Measurements from ENCODE around the gene ARPC1A. TPM values are rescaled to one million over a fixed set of nuclear protein-coding genes. Genes with fewer than 3 reads are reported as not detected.

ARPC1A gene
- total RNA-seq, 1 donor from 2014 or later: 53.2 TPM

- H3K36me3 ChIP-seq (ENCODE audit: control insufficient read depth in 3 of 3, insufficient read depth in 3 of 3, low read length in 3 of 3): no peaks in the 10 kb centered on the region
These were observed 29.2 kb upstream of the ARPC1A start for GRCh38 chr7:99296471-99296870.

GRCh38 chr7:99301496-99301895, 24.2 kb upstream of the ARPC1A start:
- H3K9ac ChIP-seq (ENCODE audit: low read depth in 1 of 3, low read length in 3 of 3): no peak overlapping the region
- H3K27ac ChIP-seq (ENCODE audit: low read depth, low read length): no peak overlapping the region
- no peaks in the 10 kb centered on the region for H3K4me1 ChIP-seq (ENCODE audit: control insufficient read depth in 3 of 3, insufficient read depth in 3 of 3, low read length in 3 of 3)
- H3K9me3 ChIP-seq (ENCODE audit: control insufficient read depth in 3 of 3, low read length in 3 of 3): no peaks in the 10 kb centered on the region
- no peaks in the 10 kb centered on the region for H3K27me3 ChIP-seq (ENCODE audit: control insufficient read depth in 3 of 3, insufficient read depth in 3 of 3, low read length in 3 of 3)
- H3K36me3 ChIP-seq (ENCODE audit: control insufficient read depth in 3 of 3, insufficient read depth in 3 of 3, low read length in 3 of 3): no peaks in the 10 kb centered on the region
- H3K4me3 ChIP-seq (ENCODE audit: low read length in 3 of 3): no peak overlapping the region

More at GRCh38 chr7:99296471-99296870, 29.2 kb upstream of the ARPC1A start:
- H3K4me3 ChIP-seq (ENCODE audit: low read length in 3 of 3): no peak overlapping the region
- no peak overlapping the region for H3K9ac ChIP-seq (ENCODE audit: low read depth in 1 of 3, low read length in 3 of 3)
- H3K27me3 ChIP-seq (ENCODE audit: control insufficient read depth in 3 of 3, insufficient read depth in 3 of 3, low read length in 3 of 3): no peaks in the 10 kb centered on the region
- no peaks in the 10 kb centered on the region for H3K9me3 ChIP-seq (ENCODE audit: control insufficient read depth in 3 of 3, low read length in 3 of 3)
- H3K4me1 ChIP-seq (ENCODE audit: control insufficient read depth in 3 of 3, insufficient read depth in 3 of 3, low read length in 3 of 3): no peaks in the 10 kb centered on the region
- H3K27ac ChIP-seq (ENCODE audit: low read depth, low read length): no peak overlapping the region

- Histone ChIP-seq H3K27ac (ENCODE audit: low read depth, low read length) (no peak overlapping the region), H3K9ac (ENCODE audit: low read depth in 1 of 3, low read length in 3 of 3) (no peak overlapping the region), H3K36me3 (ENCODE audit: control insufficient read depth in 3 of 3, insufficient read depth in 3 of 3, low read length in 3 of 3) (no peaks in the 10 kb centered on the region), H3K9me3 (ENCODE audit: control insufficient read depth in 3 of 3, low read length in 3 of 3) (peaks cover 0 to 4% (median 0%) of the 10 kb centered on the region in 3 donors), H3K27me3 (ENCODE audit: control insufficient read depth in 3 of 3, insufficient read depth in 3 of 3, low read length in 3 of 3) (no peaks in the 10 kb centered on the region), H3K4me1 (ENCODE audit: control insufficient read depth in 3 of 3, insufficient read depth in 3 of 3, low read length in 3 of 3) (no peaks in the 10 kb centered on the region), H3K4me3 (ENCODE audit: low read length in 3 of 3) (no peak overlapping the region)
These were observed 20.0 kb upstream of the ARPC1A start for GRCh38 chr7:99305473-99306260.

GRCh38 chr7:99308461-99309074, 17.1 kb upstream of the ARPC1A start:
- H3K36me3 ChIP-seq (ENCODE audit: control insufficient read depth in 3 of 3, insufficient read depth in 3 of 3, low read length in 3 of 3): no peaks in the 10 kb centered on the region
- no peaks in the 10 kb centered on the region for H3K27me3 ChIP-seq (ENCODE audit: control insufficient read depth in 3 of 3, insufficient read depth in 3 of 3, low read length in 3 of 3)
- peaks cover 0 to 4% (median 0%) of the 10 kb centered on the region in 3 donors for H3K9me3 ChIP-seq (ENCODE audit: control insufficient read depth in 3 of 3, low read length in 3 of 3)

GRCh38 chr7:99309111-99309510, 16.6 kb upstream of the ARPC1A start:
- no peak overlapping the region for H3K9ac ChIP-seq (ENCODE audit: low read depth in 1 of 3, low read length in 3 of 3)

More at GRCh38 chr7:99308461-99309074, 17.1 kb upstream of the ARPC1A start:
- Histone ChIP-seq H3K27ac (ENCODE audit: low read depth, low read length) (no peak overlapping the region), H3K4me3 (ENCODE audit: low read length in 3 of 3) (no peak overlapping the region), H3K4me1 (ENCODE audit: control insufficient read depth in 3 of 3, insufficient read depth in 3 of 3, low read length in 3 of 3) (peaks cover 0 to 7% (median 4%) of the 10 kb centered on the region in 3 donors), H3K9ac (ENCODE audit: low read depth in 1 of 3, low read length in 3 of 3) (no peak overlapping the region)

GRCh38 chr7:99310004-99310403, 15.7 kb upstream of the ARPC1A start:
- Histone ChIP-seq H3K27me3 (ENCODE audit: control insufficient read depth in 3 of 3, insufficient read depth in 3 of 3, low read length in 3 of 3) (no peaks in the 10 kb centered on the region), H3K9me3 (ENCODE audit: control insufficient read depth in 3 of 3, low read length in 3 of 3) (peaks cover 0 to 4% (median 0%) of the 10 kb centered on the region in 3 donors), H3K36me3 (ENCODE audit: control insufficient read depth in 3 of 3, insufficient read depth in 3 of 3, low read length in 3 of 3) (no peaks in the 10 kb centered on the region), H3K9ac (ENCODE audit: low read depth in 1 of 3, low read length in 3 of 3) (no peak overlapping the region), H3K4me3 (ENCODE audit: low read length in 3 of 3) (no peak overlapping the region), H3K27ac (ENCODE audit: low read depth, low read length) (no peak overlapping the region), H3K4me1 (ENCODE audit: control insufficient read depth in 3 of 3, insufficient read depth in 3 of 3, low read length in 3 of 3) (peaks cover 0 to 7% (median 4%) of the 10 kb centered on the region in 3 donors)

More at GRCh38 chr7:99309111-99309510, 16.6 kb upstream of the ARPC1A start:
- no peak overlapping the region for H3K27ac ChIP-seq (ENCODE audit: low read depth, low read length)
- H3K27me3 ChIP-seq (ENCODE audit: control insufficient read depth in 3 of 3, insufficient read depth in 3 of 3, low read length in 3 of 3): no peaks in the 10 kb centered on the region
- no peak overlapping the region for H3K4me3 ChIP-seq (ENCODE audit: low read length in 3 of 3)
- H3K36me3 ChIP-seq (ENCODE audit: control insufficient read depth in 3 of 3, insufficient read depth in 3 of 3, low read length in 3 of 3): no peaks in the 10 kb centered on the region
- H3K9me3 ChIP-seq (ENCODE audit: control insufficient read depth in 3 of 3, low read length in 3 of 3): peaks cover 0 to 4% (median 0%) of the 10 kb centered on the region in 3 donors
- H3K4me1 ChIP-seq (ENCODE audit: control insufficient read depth in 3 of 3, insufficient read depth in 3 of 3, low read length in 3 of 3): peaks cover 0 to 7% (median 4%) of the 10 kb centered on the region in 3 donors

- H3K27ac ChIP-seq (ENCODE audit: low read depth, low read length): no peak overlapping the region
- peaks cover 0 to 7% (median 4%) of the 10 kb centered on the region in 3 donors for H3K4me1 ChIP-seq (ENCODE audit: control insufficient read depth in 3 of 3, insufficient read depth in 3 of 3, low read length in 3 of 3)
- peaks cover 0 to 4% (median 0%) of the 10 kb centered on the region in 3 donors for H3K9me3 ChIP-seq (ENCODE audit: control insufficient read depth in 3 of 3, low read length in 3 of 3)
- no peaks in the 10 kb centered on the region for H3K36me3 ChIP-seq (ENCODE audit: control insufficient read depth in 3 of 3, insufficient read depth in 3 of 3, low read length in 3 of 3)
- H3K9ac ChIP-seq (ENCODE audit: low read depth in 1 of 3, low read length in 3 of 3): no peak overlapping the region
- no peaks in the 10 kb centered on the region for H3K27me3 ChIP-seq (ENCODE audit: control insufficient read depth in 3 of 3, insufficient read depth in 3 of 3, low read length in 3 of 3)
- H3K4me3 ChIP-seq (ENCODE audit: low read length in 3 of 3): no peak overlapping the region
These were observed 14.0 kb upstream of the ARPC1A start for GRCh38 chr7:99311702-99312101.

GRCh38 chr7:99312316-99313203, 13.1 kb upstream of the ARPC1A start:
- H3K4me3 ChIP-seq (ENCODE audit: low read length in 3 of 3): no peak overlapping the region
- peaks cover 0 to 4% (median 0%) of the 10 kb centered on the region in 3 donors for H3K9me3 ChIP-seq (ENCODE audit: control insufficient read depth in 3 of 3, low read length in 3 of 3)
- peak overlapping the region in 1 of 3 donors; percentile 25 for H3K9ac ChIP-seq (ENCODE audit: low read depth in 1 of 3, low read length in 3 of 3)

GRCh38 chr7:99313204-99313573, 12.5 kb upstream of the ARPC1A start:
- H3K4me1 ChIP-seq (ENCODE audit: control insufficient read depth in 3 of 3, insufficient read depth in 3 of 3, low read length in 3 of 3): peaks cover 0 to 7% (median 4%) of the 10 kb centered on the region in 3 donors
- H3K27ac ChIP-seq (ENCODE audit: low read depth, low read length): no peak overlapping the region
- H3K9ac ChIP-seq (ENCODE audit: low read depth in 1 of 3, low read length in 3 of 3): peak overlapping the region in 1 of 3 donors; percentile 5
- no peaks in the 10 kb centered on the region for H3K27me3 ChIP-seq (ENCODE audit: control insufficient read depth in 3 of 3, insufficient read depth in 3 of 3, low read length in 3 of 3)
- H3K9me3 ChIP-seq (ENCODE audit: control insufficient read depth in 3 of 3, low read length in 3 of 3): peaks cover 0 to 4% (median 0%) of the 10 kb centered on the region in 3 donors
- H3K4me3 ChIP-seq (ENCODE audit: low read length in 3 of 3): no peak overlapping the region
- H3K36me3 ChIP-seq (ENCODE audit: control insufficient read depth in 3 of 3, insufficient read depth in 3 of 3, low read length in 3 of 3): no peaks in the 10 kb centered on the region

More at GRCh38 chr7:99312316-99313203, 13.1 kb upstream of the ARPC1A start:
- Histone ChIP-seq H3K4me1 (ENCODE audit: control insufficient read depth in 3 of 3, insufficient read depth in 3 of 3, low read length in 3 of 3) (peaks cover 0 to 7% (median 4%) of the 10 kb centered on the region in 3 donors), H3K36me3 (ENCODE audit: control insufficient read depth in 3 of 3, insufficient read depth in 3 of 3, low read length in 3 of 3) (no peaks in the 10 kb centered on the region), H3K27me3 (ENCODE audit: control insufficient read depth in 3 of 3, insufficient read depth in 3 of 3, low read length in 3 of 3) (no peaks in the 10 kb centered on the region), H3K27ac (ENCODE audit: low read depth, low read length) (no peak overlapping the region)

Data from skeletal muscle tissue (tissue), 4 donors.